Upper lobe of left lung (tissue), 4 donors: ENCODE results near the gene MINDY3.
"Not testable (repeated sequence)": the region's sequence is repeated elsewhere in the genome, so short reads cannot be mapped to it uniquely, and the experiment has no call there.

Experiments
- POLR2A ChIP-seq, 4 donors: fragments of 450-650 bp; IDR thresholded peaks; one replicate each; pipeline ENCODE4 v1.5.1; 2016 to 2017; ENCODE audit warnings: antibody characterized with exemption in 4 of 4, mild to moderate bottlenecking in 2 of 4
- POLR2AphosphoS5 ChIP-seq, 2 donors: sonication (generic); formaldehyde crosslinking; IDR thresholded peaks; one replicate each; pipeline ENCODE4 v1.5.1; 2017; ENCODE audit warnings: antibody characterized with exemption in 2 of 2
- TF ChIP-seq, protein P1 (sequence below), 6 experiments: fragments of 450-650 bp in 4 of 6; fragments of 200-600 bp in 2 of 6; sonication (generic) in 2 of 6; IDR thresholded peaks; one replicate each; pipeline ENCODE4 v1.5.1; 2016 to 2019; ENCODE audit warnings: antibody characterized with exemption in 6 of 6

DNA sequence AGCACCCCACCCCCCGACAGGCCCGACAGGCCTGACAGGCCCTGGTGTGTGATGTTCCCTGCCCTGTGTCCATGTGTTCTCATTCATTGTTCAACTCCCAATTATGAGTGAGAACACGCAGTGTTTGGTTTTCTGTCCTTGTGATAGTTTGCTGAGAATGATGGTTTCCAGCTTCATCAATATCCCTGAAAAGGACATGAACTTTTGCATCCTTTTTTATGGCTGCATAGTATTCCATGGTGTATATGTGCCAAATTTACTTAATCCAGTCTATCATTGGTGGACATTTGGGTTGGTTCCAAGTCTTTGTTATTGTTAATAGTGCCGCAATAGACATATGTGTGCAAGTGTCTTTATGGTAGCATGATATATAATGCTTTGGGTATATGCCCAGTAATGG, 12.3 kb upstream of the MINDY3 start:
- TF ChIP-seq POLR2A, POLR2AphosphoS5 (IDR thresholded peaks at IDR 0.05): not testable (repeated sequence)
- TF ChIP-seq, protein P1, sequence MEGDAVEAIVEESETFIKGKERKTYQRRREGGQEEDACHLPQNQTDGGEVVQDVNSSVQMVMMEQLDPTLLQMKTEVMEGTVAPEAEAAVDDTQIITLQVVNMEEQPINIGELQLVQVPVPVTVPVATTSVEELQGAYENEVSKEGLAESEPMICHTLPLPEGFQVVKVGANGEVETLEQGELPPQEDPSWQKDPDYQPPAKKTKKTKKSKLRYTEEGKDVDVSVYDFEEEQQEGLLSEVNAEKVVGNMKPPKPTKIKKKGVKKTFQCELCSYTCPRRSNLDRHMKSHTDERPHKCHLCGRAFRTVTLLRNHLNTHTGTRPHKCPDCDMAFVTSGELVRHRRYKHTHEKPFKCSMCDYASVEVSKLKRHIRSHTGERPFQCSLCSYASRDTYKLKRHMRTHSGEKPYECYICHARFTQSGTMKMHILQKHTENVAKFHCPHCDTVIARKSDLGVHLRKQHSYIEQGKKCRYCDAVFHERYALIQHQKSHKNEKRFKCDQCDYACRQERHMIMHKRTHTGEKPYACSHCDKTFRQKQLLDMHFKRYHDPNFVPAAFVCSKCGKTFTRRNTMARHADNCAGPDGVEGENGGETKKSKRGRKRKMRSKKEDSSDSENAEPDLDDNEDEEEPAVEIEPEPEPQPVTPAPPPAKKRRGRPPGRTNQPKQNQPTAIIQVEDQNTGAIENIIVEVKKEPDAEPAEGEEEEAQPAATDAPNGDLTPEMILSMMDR (IDR thresholded peaks at IDR 0.05): not testable (repeated sequence)
